Stimulated activated naive B cell treated with anti-CD40 and anti-IgM and Interleukin-4, amounts not matched to agents 10 μg/mL and 1 μg/mL and 100 μg/mL, for 72 hours (primary cell): ENCODE results near the gene PACSIN1.
A peak's percentile ranks its signal among the peaks of the same experiment; 100 is the strongest.

Source experiments
- ATAC-seq, 2 donors: fragments of 150-1000 bp; cut with Tn5 transposase; replicated peaks; 2 replicates each; pipeline ENCODE4 v1.10.0; 2021; ENCODE audit warnings: moderate library complexity in 1 of 2
- DNase-seq: peaks from one replicate; pipeline ENCODE4 v3.0.0; 2021
- H3K27ac Mint-ChIP-seq: one replicate; pipeline ENCODE4 v1.8.0; 2022; ENCODE audit warnings: mild to moderate bottlenecking, mixed read lengths
- H3K27me3 Mint-ChIP-seq, 2 donors: one replicate each; pipeline ENCODE4 v1.8.0; 2022; ENCODE audit warnings: mixed read lengths in 2 of 2
- H3K36me3 Mint-ChIP-seq, 2 donors: one replicate each; pipeline ENCODE4 v1.8.0; 2022; ENCODE audit warnings: mixed read lengths in 2 of 2, mild to moderate bottlenecking in 1 of 2
- H3K4me1 Mint-ChIP-seq, 2 donors: one replicate each; pipeline ENCODE4 v1.8.0; 2022; ENCODE audit warnings: mixed read lengths in 2 of 2, mild to moderate bottlenecking in 1 of 2
- H3K4me3 Mint-ChIP-seq, 2 donors: one replicate each; pipeline ENCODE4 v1.8.0; 2022; ENCODE audit warnings: mild to moderate bottlenecking in 2 of 2, mixed read lengths in 2 of 2, moderate library complexity in 1 of 2
- H3K9me3 Mint-ChIP-seq, 2 donors: one replicate each; pipeline ENCODE4 v1.8.0; 2022; ENCODE audit warnings: mixed read lengths in 2 of 2, mild to moderate bottlenecking in 1 of 2

The PACSIN1 gene

GRCh38 chr6:34563513-34563870, 97.6 kb downstream of the PACSIN1 start:
- Mint-ChIP-seq H3K9me3 (no peaks in the 10 kb centered on the region), H3K36me3 (peaks cover 0 to 2% of the 10 kb centered on the region in 2 donors)

GRCh38 chr6:34564181-34564580, 98.3 kb downstream of the PACSIN1 start:
- Mint-ChIP-seq H3K27me3 (peaks cover 11 to 25% of the 10 kb centered on the region in 2 donors), H3K36me3 (peaks cover 0 to 2% of the 10 kb centered on the region in 2 donors), H3K27ac (no peak overlapping the region), H3K4me1 (no peaks in the 10 kb centered on the region), H3K9me3 (no peaks in the 10 kb centered on the region), H3K4me3 (no peak overlapping the region)
- no peak for DNase-seq
- ATAC-seq = no peak

More at GRCh38 chr6:34563513-34563870, 97.6 kb downstream of the PACSIN1 start:
- no peak for ATAC-seq
- Mint-ChIP-seq H3K4me3 (no peak overlapping the region), H3K4me1 (no peaks in the 10 kb centered on the region), H3K27ac (no peak overlapping the region), H3K27me3 (peaks cover 11 to 25% of the 10 kb centered on the region in 2 donors)
- no peak for DNase-seq

DNA sequence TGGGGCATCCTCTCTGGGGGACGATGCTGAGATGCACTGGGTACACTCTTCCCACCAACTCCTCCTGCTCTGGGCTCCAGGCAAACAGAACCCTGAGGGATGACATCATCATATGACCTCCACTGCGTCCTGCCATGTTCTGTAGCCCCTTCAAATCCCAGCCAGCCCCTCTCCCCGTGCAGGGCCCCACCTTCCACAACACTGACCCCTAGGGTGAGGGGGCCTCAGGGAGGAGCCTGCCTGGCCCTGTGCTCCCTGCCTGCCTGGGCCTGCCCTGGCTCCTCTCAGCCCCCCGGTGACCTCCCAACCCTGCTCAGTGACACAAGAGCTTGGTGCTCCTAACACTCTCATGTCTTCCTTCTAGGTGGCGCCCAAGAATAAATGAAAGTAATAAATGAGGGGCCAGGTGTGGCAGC, 99.9 kb downstream of the PACSIN1 start:
- no peaks in the 10 kb centered on the region for H3K9me3 Mint-ChIP-seq
- H3K4me3 Mint-ChIP-seq = no peak overlapping the region
- no peak overlapping the region for H3K27ac Mint-ChIP-seq
- no peaks in the 10 kb centered on the region for H3K4me1 Mint-ChIP-seq
- no peaks in the 10 kb centered on the region for H3K36me3 Mint-ChIP-seq
- no peak for DNase-seq
- no peak for ATAC-seq
- H3K27me3 Mint-ChIP-seq = peaks cover 11 to 25% of the 10 kb centered on the region in 2 donors

DNA sequence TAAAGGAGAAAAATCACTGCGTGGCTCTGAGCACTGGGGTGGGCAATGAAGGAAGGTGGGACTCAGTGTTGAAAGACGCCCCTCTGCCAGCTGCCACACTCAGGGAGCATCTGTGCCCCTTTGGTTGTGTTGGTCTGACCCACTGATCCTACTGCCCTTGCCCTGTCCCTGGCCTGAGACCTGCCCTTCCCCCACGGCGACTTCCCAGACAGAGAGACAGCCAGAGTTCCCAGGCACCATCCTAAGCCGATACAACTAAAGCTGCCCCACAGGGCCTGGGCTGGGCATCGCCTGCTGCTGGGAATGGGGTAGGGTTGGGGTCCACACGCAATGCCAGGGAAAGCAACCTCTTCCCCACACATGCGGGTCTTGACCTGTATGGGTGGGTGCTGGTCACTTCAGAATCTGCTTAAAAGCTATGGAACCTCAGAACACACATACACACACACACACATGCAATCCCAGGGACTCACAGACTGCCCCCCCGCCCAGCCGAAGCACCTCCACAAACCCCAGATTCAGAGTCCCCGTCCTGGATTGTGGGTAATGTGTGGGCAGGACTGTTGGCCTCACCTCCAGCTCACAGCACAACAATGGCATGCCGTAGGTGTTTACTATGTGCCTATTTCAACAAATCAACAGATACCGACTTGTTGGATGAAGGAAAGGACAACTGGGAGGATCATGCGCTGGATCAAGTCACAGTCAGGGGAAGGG, 101.1 kb downstream of the PACSIN1 start:
- Mint-ChIP-seq H3K36me3 (no peaks in the 10 kb centered on the region), H3K4me3 (no peak overlapping the region), H3K27me3 (peaks cover 11 to 25% of the 10 kb centered on the region in 2 donors), H3K9me3 (no peaks in the 10 kb centered on the region), H3K27ac (no peak overlapping the region), H3K4me1 (no peaks in the 10 kb centered on the region)
- no peak for DNase-seq
- no peak for ATAC-seq

DNA sequence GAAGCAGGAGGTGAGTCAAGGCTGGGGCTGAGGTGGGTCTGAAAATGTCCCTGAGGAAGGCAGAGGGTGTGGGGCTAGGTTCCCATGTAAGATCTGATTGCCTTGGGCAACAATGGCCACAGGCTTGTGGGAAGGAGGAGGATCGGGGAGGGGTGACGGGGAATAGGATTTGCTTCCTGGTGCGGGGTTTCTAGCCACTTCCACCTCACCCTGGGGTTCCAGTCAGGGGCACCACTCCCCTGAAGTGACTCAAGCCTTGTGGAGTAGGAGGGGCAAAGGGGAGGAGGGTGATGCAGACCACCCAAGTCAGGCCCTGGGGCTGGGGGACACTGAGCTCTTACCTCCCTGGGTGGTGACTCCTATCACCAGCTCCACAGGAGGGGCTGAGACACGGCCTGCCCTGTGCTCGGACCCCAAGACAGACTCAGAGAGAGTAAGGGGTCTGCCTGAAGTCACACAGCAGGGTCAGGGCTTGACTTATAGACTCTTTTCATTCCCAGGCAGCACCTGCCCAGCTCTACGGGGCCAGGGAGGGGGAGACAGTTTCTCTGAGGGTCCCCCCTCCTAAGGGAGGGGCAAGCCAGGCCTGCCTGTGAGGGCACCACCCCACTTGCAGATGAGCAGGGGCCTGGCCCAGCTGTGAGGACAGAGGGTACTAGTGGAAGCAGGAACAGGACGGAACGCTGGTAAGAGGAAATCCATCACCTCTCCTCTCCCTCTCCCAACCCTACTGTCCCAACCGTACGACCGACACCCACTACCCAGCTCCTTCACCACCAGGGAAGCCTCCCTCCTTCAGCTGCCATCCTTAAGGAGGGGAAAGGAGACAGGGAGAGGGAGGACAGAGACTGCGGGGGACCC, 102.7 kb downstream of the PACSIN1 start:
- no peak overlapping the region for H3K4me3 Mint-ChIP-seq
- H3K27me3 Mint-ChIP-seq = peaks cover 14 to 25% of the 10 kb centered on the region in 2 donors
- peak overlapping the region; percentile 56 for H3K27ac Mint-ChIP-seq
- H3K4me1 Mint-ChIP-seq = no peaks in the 10 kb centered on the region
- no peaks in the 10 kb centered on the region for H3K36me3 Mint-ChIP-seq
- ATAC-seq (no peak), DNase-seq (no peak)
- no peaks in the 10 kb centered on the region for H3K9me3 Mint-ChIP-seq

GRCh38 chr6:34569361-34569973, 103.6 kb downstream of the PACSIN1 start:
- no peak overlapping the region for H3K4me3 Mint-ChIP-seq
- no peak for ATAC-seq
- no peaks in the 10 kb centered on the region for H3K4me1 Mint-ChIP-seq
- no peak for DNase-seq
- H3K27ac Mint-ChIP-seq = no peak overlapping the region
- H3K27me3 Mint-ChIP-seq = peaks cover 14 to 25% of the 10 kb centered on the region in 2 donors
- H3K36me3 Mint-ChIP-seq = no peaks in the 10 kb centered on the region
- no peaks in the 10 kb centered on the region for H3K9me3 Mint-ChIP-seq

GRCh38 chr6:34570066-34570833, 104.4 kb downstream of the PACSIN1 start:
- Mint-ChIP-seq H3K4me3 (no peak overlapping the region), H3K36me3 (no peaks in the 10 kb centered on the region), H3K4me1 (no peaks in the 10 kb centered on the region), H3K27me3 (peaks cover 14 to 25% of the 10 kb centered on the region in 2 donors), H3K9me3 (no peaks in the 10 kb centered on the region), H3K27ac (no peak overlapping the region)
- DNase-seq (no peak), ATAC-seq (no peak)

GRCh38 chr6:34571388-34571787, 105.5 kb downstream of the PACSIN1 start:
- H3K27me3 Mint-ChIP-seq = peaks cover 10 to 16% of the 10 kb centered on the region in 2 donors
- ATAC-seq (no peak), DNase-seq (no peak)
- no peak overlapping the region for H3K27ac Mint-ChIP-seq
- peaks cover 5% of the 10 kb centered on the region in 2 donors for H3K36me3 Mint-ChIP-seq
- H3K4me3 Mint-ChIP-seq = no peak overlapping the region
- H3K4me1 Mint-ChIP-seq = peaks cover 1 to 6% of the 10 kb centered on the region in 2 donors
- no peaks in the 10 kb centered on the region for H3K9me3 Mint-ChIP-seq

DNA sequence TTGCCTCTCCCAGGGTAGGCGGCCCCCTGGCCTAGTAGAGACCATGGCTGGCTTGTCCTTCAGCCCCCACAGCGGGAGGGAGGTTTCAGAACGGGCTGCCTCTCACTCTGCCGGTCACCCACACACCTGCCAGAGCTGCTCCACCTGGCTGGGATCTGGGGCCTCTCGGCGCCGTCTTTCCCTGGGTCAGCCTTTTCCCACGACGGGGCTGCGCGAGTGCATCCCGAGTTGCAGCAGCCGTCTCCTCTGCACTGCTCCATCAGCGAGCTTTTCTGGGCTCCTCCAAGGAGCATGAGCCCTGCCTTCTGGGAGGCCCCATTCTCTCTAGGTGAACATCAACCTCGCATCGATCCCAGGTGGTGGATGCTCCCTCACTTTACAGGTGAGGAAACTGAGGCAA, 106.1 kb downstream of the PACSIN1 start:
- H3K36me3 Mint-ChIP-seq = peaks cover 5 to 7% of the 10 kb centered on the region in 2 donors
- peaks cover 3 to 8% of the 10 kb centered on the region in 2 donors for H3K4me1 Mint-ChIP-seq
- peaks cover 6 to 10% of the 10 kb centered on the region in 2 donors for H3K27me3 Mint-ChIP-seq
- peak overlapping the region; percentile 59 for H3K27ac Mint-ChIP-seq
- H3K9me3 Mint-ChIP-seq = no peaks in the 10 kb centered on the region
- ATAC-seq = no peak
- H3K4me3 Mint-ChIP-seq = no peak overlapping the region
- no peak for DNase-seq

DNA sequence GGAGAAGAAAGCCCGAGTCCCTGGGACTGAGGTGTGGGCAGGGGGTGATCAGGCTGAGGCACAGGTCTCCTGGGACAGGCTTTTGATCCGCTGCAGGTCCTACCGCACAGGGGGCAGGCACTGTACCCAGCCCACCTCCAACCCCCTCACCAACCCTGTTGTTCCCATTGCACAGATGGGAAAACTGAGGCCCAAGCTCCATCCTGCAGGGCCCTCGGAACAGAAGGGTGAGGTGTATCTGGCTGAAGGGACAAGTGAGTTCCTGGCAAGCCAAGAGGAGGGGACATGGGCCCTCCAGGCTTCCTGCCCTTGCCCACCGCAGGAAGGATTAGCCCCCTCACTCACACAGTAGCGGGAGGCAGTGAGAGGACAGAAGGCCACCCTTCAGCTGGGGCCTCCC, 106.7 kb downstream of the PACSIN1 start:
- Mint-ChIP-seq H3K4me3 (no peak overlapping the region), H3K27ac (no peak overlapping the region), H3K4me1 (peaks cover 3 to 8% of the 10 kb centered on the region in 2 donors), H3K27me3 (peaks cover 3 to 7% of the 10 kb centered on the region in 2 donors), H3K36me3 (peaks cover 5 to 7% of the 10 kb centered on the region in 2 donors), H3K9me3 (no peaks in the 10 kb centered on the region)
- DNase-seq = no peak
- no peak for ATAC-seq

DNA sequence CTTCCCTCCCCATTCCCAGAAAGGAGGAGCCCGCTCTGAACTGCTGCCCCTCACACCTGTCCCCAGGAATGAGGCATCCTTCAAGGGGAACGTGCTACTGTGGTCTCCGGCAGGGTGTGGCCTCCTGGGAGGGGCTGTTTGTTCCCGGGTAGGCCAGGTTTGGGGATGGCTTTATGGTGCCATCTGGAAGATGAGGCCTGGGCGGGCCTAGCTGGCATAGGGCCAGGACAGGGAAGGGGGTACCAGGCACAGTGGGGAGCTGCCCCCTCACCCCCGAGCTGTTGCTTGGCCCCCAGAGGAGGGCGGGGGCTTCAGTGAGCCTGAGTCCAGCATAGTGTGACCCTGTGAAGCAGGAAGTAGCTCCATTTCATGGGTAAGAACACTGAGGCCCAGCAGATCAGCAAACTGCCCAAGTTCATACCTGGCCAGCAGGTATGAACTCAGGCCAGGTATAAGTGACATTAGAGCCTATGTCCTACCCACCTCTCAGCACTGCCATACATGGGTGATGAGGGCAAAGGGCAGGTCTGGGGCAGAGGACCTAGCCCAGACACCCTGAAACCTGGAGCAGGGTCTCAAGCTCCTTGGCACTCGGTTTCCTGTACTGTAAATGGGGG, 107.8 kb downstream of the PACSIN1 start:
- DNase-seq = no peak
- Mint-ChIP-seq H3K4me1 (peaks cover 3 to 8% of the 10 kb centered on the region in 2 donors), H3K27ac (peak overlapping the region; percentile 62), H3K36me3 (peaks cover 5 to 7% of the 10 kb centered on the region in 2 donors), H3K9me3 (no peaks in the 10 kb centered on the region), H3K27me3 (peaks cover 0 to 3% of the 10 kb centered on the region in 2 donors), H3K4me3 (no peak overlapping the region)
- ATAC-seq = no peak

- ATAC-seq = peak; percentile 10 to 21
- Mint-ChIP-seq H3K36me3 (peaks cover 5 to 7% of the 10 kb centered on the region in 2 donors), H3K4me1 (peaks cover 3 to 8% of the 10 kb centered on the region in 2 donors), H3K4me3 (no peak overlapping the region), H3K9me3 (no peaks in the 10 kb centered on the region), H3K27ac (peak overlapping the region; percentile 47), H3K27me3 (peaks cover 0 to 3% of the 10 kb centered on the region in 2 donors)
- no peak for DNase-seq
Measured at GRCh38 chr6:34574647-34575293, 108.9 kb downstream of the PACSIN1 start.

- H3K4me1 Mint-ChIP-seq = peaks cover 3 to 8% of the 10 kb centered on the region in 2 donors
- ATAC-seq (peak; percentile 16 to 23), DNase-seq (no peak)
- H3K27ac Mint-ChIP-seq = peak overlapping the region; percentile 44
- no peaks in the 10 kb centered on the region for H3K9me3 Mint-ChIP-seq
- H3K4me3 Mint-ChIP-seq = no peak overlapping the region
- peaks cover 0 to 3% of the 10 kb centered on the region in 2 donors for H3K27me3 Mint-ChIP-seq
- H3K36me3 Mint-ChIP-seq = peaks cover 5 to 7% of the 10 kb centered on the region in 2 donors
Measured at GRCh38 chr6:34575326-34575725, 109.5 kb downstream of the PACSIN1 start.
